Pancreas (tissue), 10 donors: ENCODE data around the gene BRPF3. TPM values are rescaled to one million over a fixed set of nuclear protein-coding genes. Genes with fewer than 3 reads are reported as not detected.
A peak's percentile ranks its signal among the peaks of the same experiment; 100 is the strongest.

ENCODE experiments used
- ATAC-seq, 4 donors: fragments of 200-7000 bp; cut with Tn5 transposase; one replicate each; pipeline versions ENCODE4 v1.8.0 to v1.9.1; 2020; ENCODE audit warnings: mild to moderate bottlenecking in 4 of 4, moderate library complexity in 4 of 4
- DNase-seq, 6 donors: peaks; one replicate each; pipeline ENCODE4 v3.0.0-alpha.2; 2020
- FAIRE-seq: peaks from 2 replicates; lab custom pipeline; 2012; peaks lifted over from hg19 to GRCh38; lab: Jason Lieb, UNC
- H3K27ac ChIP-seq, 4 donors: fragments of 200-600 bp; sonication (generic); 1 replicate in 3 of 4; 2 replicates in 1 of 4; pipeline versions ENCODE4 v1.5.0 to v1.8.0; 2020
- H3K27me3 ChIP-seq, 4 donors: fragments of 200-600 bp; one replicate each; pipeline ENCODE4 v1.8.0; 2021
- H3K36me3 ChIP-seq, 3 donors: fragments of 200-600 bp; sonication (generic) in 1 of 3; one replicate each; pipeline versions ENCODE4 v1.5.0 to v1.8.0; 2020 to 2021
- H3K4me1 ChIP-seq, 3 donors: fragments of 200-600 bp; one replicate each; pipeline ENCODE4 v1.8.0; 2021
- H3K4me3 ChIP-seq, 4 donors: fragments of 200-600 bp; sonication (generic) in 2 of 4; one replicate each; pipeline versions ENCODE4 v1.5.0 to v1.8.0; 2020 to 2021
- H3K9me3 ChIP-seq, 4 donors: fragments of 200-600 bp; one replicate each; pipeline ENCODE4 v1.8.0; 2021
- CTCF ChIP-seq, 4 donors: fragments of 200-600 bp; sonication (generic) in 3 of 4; IDR thresholded peaks; one replicate each; pipeline versions ENCODE4 v1.5.0 to v1.8.0; 2021; ENCODE audit warnings: antibody characterized with exemption in 4 of 4
- WGBS, 2 donors: extraction: QIAGEN DNeasy Blood & Tissue Kit; methylation state at CpG; one replicate each; pipeline ENCODE4 v1.1.7; 2013; 5-methylcytosine and 5-hydroxymethylcytosine counted together
- intact Hi-C, 3 donors: fragments of 100-400 bp; cut with DNase I; formaldehyde crosslinking; loops; one replicate each; pipeline versions ENCODE4 v1.11.1 to v1.14.2; 2022
- polyA plus RNA-seq, 2 donors: library from polyadenylated mRNA; stranded (reverse); fragments of 200-250 nt; gene quantifications; one replicate each; pipeline ENCODE4 v1.2.3, GENCODE V29; 2013
- total RNA-seq, 6 donors: library from RNA; stranded (reverse); fragmentation: NEBNext Ultra II Directional in 4 of 6; extraction: Animal tissue kit (Norgen Biotek cat#: 25700) in 4 of 6; gene quantifications; one replicate each; pipeline versions ENCODE4 v1.2.1 to v1.2.4, GENCODE V29; 2021 to 2023
- donor health status: healthy with polysubstance abuse.
- donor health status: DM: no; HTN: no; CAD: no; lungs with moderate emphysema.
- donor health status: DM: no; HTN: no; CAD: no.
- donor health status: control.
- donor health status: control.
- donor health status: Bipolar disorder and iron deficiency.
- donor health status: DM: yes; HTN: yes; CAD: no.
- donor health status: DM: no; HTN: no; CAD: no.
- donor health status: DM: no; HTN: no; CAD: no.
- donor health status: DM: yes; HTN: yes; CAD: no.

The BRPF3 gene
- total and polyA plus RNA-seq, 8 donors, result 8.4 to 27.0 (median 20.5) TPM

- WGBS, 2 donors, result 96% methylated on average over 11 of the region's 11 CpGs
- Histone ChIP-seq H3K4me3 (no peak overlapping the region), H3K9me3 (no peaks in the 10 kb centered on the region), H3K27ac (no peak overlapping the region), H3K36me3 (peaks cover 4 to 30% (median 12%) of the 10 kb centered on the region in 3 donors), H3K27me3 (no peaks in the 10 kb centered on the region), H3K4me1 (no peaks in the 10 kb centered on the region)
- no peak for TF ChIP-seq CTCF (IDR thresholded peaks at IDR 0.05)
- FAIRE-seq (no peak), DNase-seq (no peak), ATAC-seq (no peak)
- intact Hi-C loops, result no loop called here
Measured at GRCh38 chr6:36230371-36230770, 33.8 kb downstream of the BRPF3 start.

- intact Hi-C loops, result no loop called here
- WGBS, 2 donors, result 86 to 91% methylated on average over 4 of the region's 4 CpGs
- Histone ChIP-seq H3K9me3 (no peaks in the 10 kb centered on the region), H3K27ac (no peak overlapping the region), H3K4me3 (no peak overlapping the region), H3K27me3 (no peaks in the 10 kb centered on the region), H3K36me3 (peaks cover 4 to 24% (median 12%) of the 10 kb centered on the region in 3 donors), H3K4me1 (no peaks in the 10 kb centered on the region)
- TF ChIP-seq CTCF (IDR thresholded peaks at IDR 0.05), result no peak
- DNase-seq (no peak), ATAC-seq (no peak), FAIRE-seq (no peak)
Measured at GRCh38 chr6:36232172-36232571, 35.6 kb downstream of the BRPF3 start.

GRCh38 chr6:36235309-36235708 is 38.8 kb downstream of the BRPF3 start:
- ATAC-seq (peak in 3 of 4 donors; percentile 37 to 60 (median 55)), DNase-seq (no peak), FAIRE-seq (no peak)
- H3K4me3 ChIP-seq, result no peak overlapping the region
- H3K27ac ChIP-seq, result no peak overlapping the region
- no peaks in the 10 kb centered on the region for H3K9me3 ChIP-seq
- TF ChIP-seq CTCF (IDR thresholded peaks at IDR 0.05), result no peak
- WGBS, 2 donors, result 41 to 44% methylated on average over 3 of the region's 3 CpGs
- H3K27me3 ChIP-seq, result no peaks in the 10 kb centered on the region
- peaks cover 0 to 4% (median 0%) of the 10 kb centered on the region in 3 donors for H3K4me1 ChIP-seq
- intact Hi-C loops, result no loop called here
- peaks cover 3 to 18% (median 4%) of the 10 kb centered on the region in 3 donors for H3K36me3 ChIP-seq

GRCh38 chr6:36235862-36236261 is 39.3 kb downstream of the BRPF3 start:
- no peak overlapping the region for H3K27ac ChIP-seq
- no peak for TF ChIP-seq CTCF (IDR thresholded peaks at IDR 0.05)
- H3K27me3 ChIP-seq, result no peaks in the 10 kb centered on the region
- WGBS, 2 donors, result 92 to 96% methylated on average over 17 of the region's 17 CpGs
- H3K9me3 ChIP-seq, result no peaks in the 10 kb centered on the region
- peaks cover 0 to 12% (median 0%) of the 10 kb centered on the region in 3 donors for H3K36me3 ChIP-seq
- no peak overlapping the region for H3K4me3 ChIP-seq
- ATAC-seq (no peak), DNase-seq (no peak), FAIRE-seq (no peak)
- peaks cover 0 to 5% (median 0%) of the 10 kb centered on the region in 3 donors for H3K4me1 ChIP-seq
- intact Hi-C loops, result no loop called here

GRCh38 chr6:36239774-36240173 is 43.2 kb downstream of the BRPF3 start:
- H3K27ac ChIP-seq, result no peak overlapping the region
- no peak for FAIRE-seq
- TF ChIP-seq CTCF (IDR thresholded peaks at IDR 0.05), result no peak
- intact Hi-C loops, result no loop called here
- H3K27me3 ChIP-seq, result no peaks in the 10 kb centered on the region
- peaks cover 0 to 5% (median 0%) of the 10 kb centered on the region in 3 donors for H3K4me1 ChIP-seq
- no peak overlapping the region for H3K4me3 ChIP-seq
- H3K9me3 ChIP-seq, result no peaks in the 10 kb centered on the region
- 31 to 43% methylated on average over 5 of the region's 5 CpGs for WGBS, 2 donors
- H3K36me3 ChIP-seq, result no peaks in the 10 kb centered on the region
- no peak for DNase-seq
- ATAC-seq, result peak in 2 of 4 donors; percentile 59 to 66
